Peyer's patch (tissue), 4 donors: Measurements from ENCODE around the gene ZNF57. TPM values are rescaled to one million over a fixed set of nuclear protein-coding genes. Genes with fewer than 3 reads are reported as not detected.
"Not testable (repeated sequence)": the region's sequence is repeated elsewhere in the genome, so short reads cannot be mapped to it uniquely, and the experiment has no call there.

Experiments used
- DNase-seq, 3 donors: peaks; one replicate each; pipeline ENCODE4 v3.0.0-alpha.2; 2017 to 2019
- H3K27ac ChIP-seq, 4 donors: fragments of 200-600 bp; sonication (generic); one replicate each; pipeline ENCODE4 v1.5.1; 2016 to 2019
- H3K27me3 ChIP-seq, 2 donors: fragments of 200-600 bp; sonication (generic); one replicate each; pipeline ENCODE4 v1.5.1; 2019
- H3K36me3 ChIP-seq, 3 donors: fragments of 200-600 bp; sonication (generic); one replicate each; pipeline ENCODE4 v1.5.1; 2016 to 2019
- H3K4me1 ChIP-seq, 4 donors: fragments of 200-600 bp; sonication (generic); one replicate each; pipeline ENCODE4 v1.5.1; 2016 to 2019
- H3K4me3 ChIP-seq, 4 donors: fragments of 200-600 bp; sonication (generic); 1 replicate in 3 of 4; 2 replicates in 1 of 4; pipeline ENCODE4 v1.5.1; 2016 to 2019; ENCODE audit warnings: mild to moderate bottlenecking in 1 of 4
- H3K9me3 ChIP-seq, 4 donors: fragments of 200-600 bp; sonication (generic); one replicate each; pipeline ENCODE4 v1.5.1; 2016 to 2019; ENCODE audit warnings: mild to moderate bottlenecking in 1 of 4
- CTCF ChIP-seq, 6 experiments: fragments of 450-650 bp in 4 of 6; fragments of 200-600 bp in 2 of 6; sonication (generic) in 1 of 6; IDR thresholded peaks; one replicate each; pipeline ENCODE4 v1.5.1; 2017 to 2019; ENCODE audit warnings: antibody characterized with exemption in 6 of 6, mild to moderate bottlenecking in 3 of 6, moderate library complexity in 1 of 6
- POLR2A ChIP-seq, 2 donors: fragments of 450-650 bp; IDR thresholded peaks; one replicate each; pipeline ENCODE4 v1.5.1; 2017; ENCODE audit warnings: antibody characterized with exemption in 2 of 2, mild to moderate bottlenecking in 2 of 2, moderate library complexity in 2 of 2
- total RNA-seq, 4 donors: library from RNA; depleted of rRNA; stranded (reverse); fragments of >200 nt; gene quantifications; one replicate each; pipeline ENCODE4 v1.1.0, GENCODE V29; 2016

Gene ZNF57
- total RNA-seq, 4 donors from 2014 or later: 2.5 to 24.1 (median 19.3) TPM

DNA sequence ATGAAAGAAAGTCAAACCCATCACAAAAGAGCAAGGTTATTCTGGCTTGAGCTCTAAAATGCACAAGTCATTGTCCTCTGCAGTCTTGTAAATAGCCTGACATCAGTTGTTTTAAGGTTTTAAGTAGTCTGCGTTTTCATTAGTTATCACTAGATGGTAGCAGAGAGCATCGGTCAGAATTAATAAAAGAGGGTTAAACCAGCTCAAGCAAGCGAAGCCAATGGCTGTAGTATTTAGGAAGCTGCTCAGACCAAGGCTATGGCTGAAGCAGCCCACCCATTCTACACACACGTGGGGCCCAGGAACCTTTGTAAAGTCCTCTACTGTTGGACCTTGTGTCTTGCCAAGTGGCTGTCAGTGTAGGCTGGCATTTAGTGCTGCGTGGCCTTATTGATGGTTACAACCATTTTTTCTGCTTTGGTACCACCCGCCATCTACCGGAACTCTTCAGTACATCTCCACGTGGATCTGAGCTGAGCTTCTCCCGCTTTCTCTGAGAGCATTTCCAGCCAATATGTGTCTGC is 13.3 kb upstream of the ZNF57 start:
- no peaks in the 10 kb centered on the region for H3K27me3 ChIP-seq
- H3K4me1 ChIP-seq: no peaks in the 10 kb centered on the region
- H3K9me3 ChIP-seq: no peaks in the 10 kb centered on the region
- TF ChIP-seq POLR2A (IDR thresholded peaks at IDR 0.05): no peak
- TF ChIP-seq CTCF (IDR thresholded peaks at IDR 0.05): peak; percentile 31 to 78 (median 66)
- no peaks in the 10 kb centered on the region for H3K36me3 ChIP-seq
- H3K4me3 ChIP-seq: no peak overlapping the region
- H3K27ac ChIP-seq: no peak overlapping the region
- no peak for DNase-seq

DNA sequence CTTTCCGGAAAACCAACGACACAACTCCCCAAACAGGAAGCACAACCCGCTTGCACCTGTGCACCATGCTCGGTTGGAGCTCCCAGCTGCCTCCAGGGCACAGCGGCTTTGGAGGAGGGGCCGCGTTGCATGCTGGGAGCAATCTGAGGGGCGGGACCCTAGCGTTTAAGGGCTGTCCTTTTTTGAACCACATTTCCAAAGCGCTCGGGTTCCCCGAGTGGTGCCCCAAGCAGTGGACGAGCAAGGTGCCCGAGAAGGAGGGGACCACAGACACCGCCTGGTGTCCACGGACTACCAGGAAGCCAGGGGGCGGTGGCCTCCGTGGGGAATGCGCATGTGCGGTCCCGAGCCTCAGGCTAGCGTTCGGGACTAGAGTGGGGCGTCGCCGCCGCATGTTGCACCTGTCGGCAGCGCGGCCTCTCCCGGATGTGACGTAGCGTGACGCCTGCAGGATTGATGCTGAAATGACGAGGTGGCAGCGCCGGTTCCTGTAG is 11.9 kb upstream of the ZNF57 start:
- Histone ChIP-seq H3K4me1 (no peaks in the 10 kb centered on the region), H3K4me3 (peak overlapping the region in 3 of 4 donors; percentile 17 to 39 (median 34)), H3K27me3 (no peaks in the 10 kb centered on the region), H3K27ac (peak overlapping the region in 2 of 4 donors; percentile 26 to 55), H3K36me3 (no peaks in the 10 kb centered on the region), H3K9me3 (no peaks in the 10 kb centered on the region)
- TF ChIP-seq CTCF (IDR thresholded peaks at IDR 0.05) (no peak), POLR2A (IDR thresholded peaks at IDR 0.05) (no peak)
- peak in 2 of 3 donors; percentile 62 for DNase-seq

DNA sequence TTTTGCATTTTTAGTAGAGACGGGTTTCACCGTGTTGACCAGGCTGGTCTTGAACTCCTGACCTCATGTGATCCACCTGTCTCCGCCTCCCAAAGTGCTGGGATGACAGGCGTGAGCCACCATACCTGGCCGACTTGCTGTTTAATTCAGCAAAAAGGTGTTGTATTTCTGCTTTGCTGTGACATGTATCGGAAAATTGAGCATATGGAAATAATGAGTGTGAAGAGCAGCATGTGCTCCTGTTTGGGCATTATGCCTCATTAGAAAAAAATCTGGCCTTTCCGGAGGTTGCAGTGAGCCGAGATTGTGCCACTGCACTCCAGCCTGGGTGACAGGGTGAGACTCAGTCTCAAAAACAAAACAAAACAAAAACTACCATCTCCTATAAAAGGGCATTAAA is 10.2 kb upstream of the ZNF57 start:
- not testable (repeated sequence) for H3K9me3 ChIP-seq, H3K4me3 ChIP-seq, H3K27ac ChIP-seq, H3K4me1 ChIP-seq, H3K36me3 ChIP-seq, H3K27me3 ChIP-seq, DNase-seq

DNA sequence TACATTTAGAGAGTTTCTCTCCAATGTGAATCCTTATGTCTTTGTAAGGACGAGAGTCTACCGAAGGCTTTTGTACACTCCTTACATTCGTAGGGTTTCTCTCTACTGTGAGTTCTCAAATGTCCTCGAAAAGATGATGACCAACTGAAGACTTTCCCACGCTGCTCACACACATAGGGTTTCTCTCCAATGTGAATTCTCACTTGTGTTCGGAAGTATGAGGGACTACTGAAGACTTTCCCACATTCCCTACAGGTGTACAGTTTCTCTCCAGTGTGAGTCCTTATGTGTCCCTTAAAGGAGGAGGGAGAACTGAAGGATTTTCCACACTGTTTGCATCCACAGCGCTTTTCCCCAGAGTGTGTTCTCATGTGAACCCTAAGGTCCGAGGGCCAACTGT is 4.0 kb upstream of the ZNF57 start:
- Histone ChIP-seq H3K27ac (no peak overlapping the region), H3K36me3 (no peaks in the 10 kb centered on the region), H3K4me3 (no peak overlapping the region), H3K27me3 (no peaks in the 10 kb centered on the region), H3K9me3 (peaks cover 0 to 6% (median 2%) of the 10 kb centered on the region in 4 donors), H3K4me1 (peaks cover 0 to 6% (median 2%) of the 10 kb centered on the region in 4 donors)
- DNase-seq: no peak
- TF ChIP-seq POLR2A (IDR thresholded peaks at IDR 0.05) (no peak), CTCF (IDR thresholded peaks at IDR 0.05) (no peak)

DNA sequence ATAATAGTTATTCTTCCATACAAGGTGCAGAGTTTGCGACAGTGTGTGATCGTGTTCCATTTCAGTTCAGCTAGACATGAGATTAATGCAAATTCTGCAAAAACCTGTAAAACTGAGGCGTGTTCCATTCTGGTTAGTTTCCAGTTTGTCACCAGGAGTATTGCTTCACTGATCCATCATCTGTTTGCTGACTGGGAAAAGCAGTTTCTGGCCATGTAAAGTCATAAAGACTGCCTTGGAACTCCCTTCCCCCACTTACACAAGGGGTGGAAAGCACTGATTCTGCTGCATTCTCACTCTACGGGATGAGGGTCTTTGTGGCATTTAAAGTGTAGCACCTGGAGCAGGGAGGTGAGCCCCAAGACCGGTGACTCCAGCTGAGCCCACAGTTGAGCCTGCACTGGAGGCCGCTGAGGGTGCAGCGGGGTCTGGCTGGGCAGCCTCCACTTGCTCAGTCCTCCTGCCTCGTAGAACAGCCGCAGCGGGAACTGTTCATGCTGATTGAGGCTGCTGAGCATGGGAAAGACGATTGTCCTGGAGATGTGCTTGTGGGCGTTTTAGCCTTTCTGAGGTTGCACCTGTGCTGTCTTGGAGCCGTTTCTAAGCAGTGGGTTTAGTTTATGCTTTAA is 2.0 kb downstream of the ZNF57 start:
- Histone ChIP-seq H3K4me3 (peak overlapping the region in 2 of 4 donors; percentile 83 to 86), H3K27me3 (no peaks in the 10 kb centered on the region), H3K9me3 (no peaks in the 10 kb centered on the region), H3K36me3 (peaks cover 0 to 7% (median 0%) of the 10 kb centered on the region in 3 donors), H3K4me1 (peaks cover 0 to 27% (median 3%) of the 10 kb centered on the region in 4 donors), H3K27ac (peak overlapping the region in 3 of 4 donors; percentile 81 to 85 (median 84))
- TF ChIP-seq CTCF (IDR thresholded peaks at IDR 0.05) (no peak), POLR2A (IDR thresholded peaks at IDR 0.05) (no peak)
- DNase-seq: no peak

DNA sequence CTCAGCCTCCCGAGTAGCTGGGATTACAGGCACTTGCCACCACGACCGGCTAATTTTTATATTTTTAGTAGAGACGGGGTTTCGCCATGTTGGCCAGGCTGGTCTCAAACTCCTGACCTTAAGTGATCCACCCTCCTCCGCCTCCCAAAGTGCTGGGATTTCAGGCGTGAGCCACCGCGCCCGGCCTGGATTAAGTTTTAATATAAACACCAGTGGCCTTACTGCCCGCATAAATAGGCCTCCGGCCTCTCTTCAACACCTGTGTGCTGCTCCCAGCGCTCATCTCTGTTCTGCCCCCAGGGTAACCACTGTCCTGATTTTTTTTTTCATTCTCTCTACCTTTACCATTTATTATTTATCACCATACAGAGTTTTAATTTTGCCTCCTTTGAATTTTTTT is 2.6 kb downstream of the ZNF57 start:
- H3K27ac ChIP-seq, DNase-seq, H3K4me3 ChIP-seq, H3K9me3 ChIP-seq, H3K27me3 ChIP-seq, H3K36me3 ChIP-seq: not testable (repeated sequence)
- H3K4me1 ChIP-seq: peaks cover 0 to 27% (median 3%) of the 10 kb centered on the region in 4 donors
